Left cardiac atrium (tissue), 4 donors: ENCODE results near the gene SECTM1. TPM values are rescaled to one million over a fixed set of nuclear protein-coding genes. Genes with fewer than 3 reads are reported as not detected.

Source experiments
- ATAC-seq, 2 donors: fragments of 200-7000 bp; cut with Tn5 transposase; one replicate each; pipeline ENCODE4 v1.9.1; 2020; ENCODE audit warnings: mild to moderate bottlenecking in 2 of 2, moderate library complexity in 2 of 2
- DNase-seq: peaks from one replicate; pipeline ENCODE4 v3.0.0-alpha.2; 2020
- intact Hi-C, 2 donors: fragments of 100-400 bp; cut with DNase I; formaldehyde crosslinking; loops; one replicate each; pipeline versions ENCODE4 v1.14.1 to v1.15.1; 2022 to 2023
- total RNA-seq, 2 donors: library from RNA; stranded (reverse); fragmentation: NEBNext Ultra II Directional; extraction: Animal tissue kit (Norgen Biotek cat#: 25700); gene quantifications; one replicate each; pipeline ENCODE4 v1.2.1, GENCODE V29; 2021
- donor health status: DM: no; HTN: yes; CAD: no.
- donor health status: DM: no; HTN: yes; CAD: no; lungs with severe emphysema.
- donor health status: DM: yes; HTN: yes; CAD: no.
- donor health status: Dilated cardiomyopathy.

Gene SECTM1
- total RNA-seq, 2 donors from 2014 or later: 6.6 to 12.6 TPM

GRCh38 chr17:82309656-82310570 lies 23.7 kb downstream of the SECTM1 start:
- intact Hi-C loops: no loop called here
- no peak for DNase-seq
- no peak for ATAC-seq

GRCh38 chr17:82305727-82306300 lies 27.8 kb downstream of the SECTM1 start:
- ATAC-seq: no peak

DNA sequence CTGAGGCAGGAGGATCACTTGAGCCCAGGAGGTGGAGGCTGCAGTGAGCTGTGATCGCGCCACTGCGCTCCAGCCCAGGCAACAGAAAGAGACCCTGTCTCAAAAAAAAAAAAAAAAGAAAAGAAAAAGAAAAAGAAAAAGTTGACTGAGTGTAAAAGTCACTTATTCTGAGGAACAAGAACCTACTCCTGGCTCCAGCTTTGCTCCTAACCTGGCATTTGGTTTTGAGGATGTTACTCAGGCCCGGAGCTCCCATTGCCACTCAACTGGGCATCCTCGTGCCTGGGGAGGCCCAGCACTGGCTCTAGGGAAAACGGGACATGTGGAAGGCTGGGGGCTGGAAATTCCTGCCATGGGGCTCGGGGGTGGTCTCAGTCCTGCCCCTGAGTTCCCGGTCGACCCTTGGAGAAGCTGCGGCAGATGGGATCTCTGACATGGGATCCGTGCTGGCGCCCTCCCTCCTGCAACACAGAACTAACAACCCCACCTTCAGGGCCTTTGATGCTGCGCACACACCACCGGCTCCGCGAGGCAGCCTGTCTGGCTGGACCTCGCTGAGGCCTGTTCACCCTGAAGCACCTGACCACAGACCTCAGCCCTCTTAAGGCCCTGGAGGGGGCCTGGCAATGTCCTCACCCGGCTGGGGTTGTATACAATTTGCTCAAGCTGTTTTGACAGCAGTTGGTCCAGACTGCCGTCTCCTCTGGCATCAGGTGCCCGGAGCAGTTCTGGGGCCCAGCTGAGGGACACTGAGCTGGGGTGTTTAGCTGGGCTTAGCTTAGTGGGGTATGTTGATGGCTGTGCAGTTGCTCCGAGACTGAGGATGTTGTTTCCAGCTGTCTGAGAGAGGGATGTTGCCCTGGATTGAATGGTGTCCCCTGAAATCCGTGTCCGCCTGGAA lies 28.5 kb downstream of the SECTM1 start:
- DNase-seq (no peak), ATAC-seq (no peak)
- intact Hi-C loops: no loop called here

More at GRCh38 chr17:82305727-82306300, 27.8 kb downstream of the SECTM1 start:
- intact Hi-C loops: no loop called here
- no peak for DNase-seq

GRCh38 chr17:82303944-82304808 lies 29.4 kb downstream of the SECTM1 start:
- ATAC-seq (peak; percentile 10 to 23), DNase-seq (no peak)
- intact Hi-C loops: no loop called here

GRCh38 chr17:82302991-82303943 lies 30.3 kb downstream of the SECTM1 start:
- DNase-seq (no peak), ATAC-seq (no peak)
- intact Hi-C loops: no loop called here

- ATAC-seq (no peak), DNase-seq (no peak)
- intact Hi-C loops: no loop called here
Measured at GRCh38 chr17:82302568-82302963, 31.0 kb downstream of the SECTM1 start.

DNA sequence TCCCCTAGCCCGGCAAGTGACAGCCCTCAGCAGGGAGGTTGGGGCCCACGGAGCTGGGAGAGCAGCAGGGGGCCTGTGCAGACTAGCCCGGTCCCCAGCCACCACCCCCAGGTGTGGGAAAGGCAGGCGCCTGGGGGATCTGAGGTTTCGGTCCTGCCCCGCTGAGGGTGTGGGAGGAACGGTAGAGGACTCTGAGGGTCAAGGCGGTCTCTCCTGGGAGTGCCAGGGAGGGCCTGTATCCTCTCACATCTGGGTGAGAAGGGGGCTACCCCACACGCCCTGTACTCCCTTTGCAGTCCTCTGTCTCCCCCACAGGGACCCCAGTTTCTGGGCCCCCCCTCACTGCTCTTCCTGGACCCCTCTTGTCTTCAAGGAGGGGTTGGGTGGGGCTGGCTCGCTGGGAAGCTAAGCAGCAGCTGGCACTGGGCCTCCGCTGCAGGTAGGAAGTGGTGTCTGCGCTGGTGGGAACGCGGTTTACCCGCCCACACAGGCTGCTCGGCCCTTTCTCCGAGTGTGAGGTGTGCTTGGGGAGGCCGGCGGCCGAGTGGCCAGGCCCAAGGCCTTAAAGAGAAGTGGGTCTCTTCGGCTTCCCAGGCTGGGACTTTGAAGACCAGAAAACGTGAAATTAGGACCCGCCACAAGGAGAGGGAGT lies 31.5 kb downstream of the SECTM1 start:
- no peak for DNase-seq
- ATAC-seq: no peak
- intact Hi-C loops: no loop called here

GRCh38 chr17:82301300-82301915 lies 32.2 kb downstream of the SECTM1 start:
- DNase-seq (no peak), ATAC-seq (no peak)
- intact Hi-C loops: no loop called here

GRCh38 chr17:82300707-82301270 lies 32.8 kb downstream of the SECTM1 start:
- intact Hi-C loops: no loop called here
- peak; percentile 75 for DNase-seq
- ATAC-seq: no peak

DNA sequence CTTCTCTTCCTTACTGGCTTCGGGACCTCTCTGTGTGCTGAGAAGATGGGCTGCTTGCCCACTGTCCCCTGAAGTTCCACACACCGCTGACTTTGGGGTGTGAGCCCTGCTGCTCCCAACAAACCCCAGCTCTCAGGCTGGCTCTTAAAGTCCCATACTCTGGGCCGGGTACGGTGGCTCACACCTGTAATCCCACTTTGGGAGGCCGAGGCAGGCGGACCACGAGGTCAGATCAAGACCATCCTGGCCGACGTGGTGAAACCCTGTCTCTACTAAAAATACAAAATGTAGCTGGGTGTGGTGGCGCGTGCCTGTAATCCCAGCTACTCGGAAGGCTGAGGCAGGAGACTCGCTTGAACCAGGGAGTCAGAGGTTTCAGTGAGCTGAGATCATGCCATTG lies 33.3 kb downstream of the SECTM1 start:
- ATAC-seq (no peak), DNase-seq (no peak)
- intact Hi-C loops: no loop called here

- no peak for DNase-seq
- intact Hi-C loops: loop anchor here in 1 of 2 donors (10.0 kb wide), 1 partner anchor 55 kb away; no protein-coding TSS in a partner anchor
- no peak for ATAC-seq
Measured at GRCh38 chr17:82299452-82299851, 34.1 kb downstream of the SECTM1 start.

GRCh38 chr17:82298538-82299421 lies 34.8 kb downstream of the SECTM1 start:
- no peak for DNase-seq
- ATAC-seq: no peak
- intact Hi-C loops: loop anchor here in 1 of 2 donors (10.0 kb wide), 1 partner anchor 54 kb away; no protein-coding TSS in a partner anchor

DNA sequence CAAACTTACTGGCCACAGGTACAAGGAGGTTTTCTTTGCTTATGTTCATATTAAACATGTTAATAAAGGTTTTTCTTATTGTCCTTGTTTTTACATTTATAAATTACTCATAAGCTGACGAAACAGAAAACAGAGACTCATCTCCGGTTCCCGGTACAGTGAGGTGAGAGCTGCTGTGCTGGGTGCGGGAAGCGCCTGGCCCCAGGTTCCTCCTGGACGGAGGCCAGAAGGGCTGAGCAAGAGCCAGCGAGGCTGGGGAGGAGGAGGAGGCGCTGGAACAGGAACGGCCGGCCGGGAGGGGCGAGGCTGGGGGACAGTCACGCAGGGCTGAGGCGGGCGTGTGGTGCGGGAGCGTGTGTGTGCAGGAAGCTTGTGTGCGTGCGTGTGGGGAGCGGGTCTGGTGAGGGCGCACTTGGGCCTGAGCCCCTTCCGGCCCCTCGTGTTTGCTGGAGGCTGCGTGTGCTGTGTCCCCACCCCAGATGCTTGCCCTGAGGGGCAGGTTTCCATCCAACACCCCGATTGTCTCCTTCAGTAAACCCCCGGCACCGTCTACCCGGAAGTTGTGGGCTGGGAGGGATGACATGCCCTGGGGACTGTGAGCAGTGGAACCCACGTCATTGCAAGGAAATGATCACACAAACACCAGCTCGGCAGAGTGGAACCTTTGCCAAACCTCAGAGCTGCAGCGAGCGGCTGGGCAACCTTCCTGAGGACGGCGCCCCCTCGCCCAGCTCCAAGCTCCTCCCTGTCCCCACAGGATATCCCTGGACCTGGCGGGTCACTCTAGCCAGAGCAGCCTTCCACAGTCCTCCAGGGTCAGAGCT lies 35.6 kb downstream of the SECTM1 start:
- ATAC-seq: peak; percentile 79 to 84
- peak; percentile 92 for DNase-seq
- intact Hi-C loops: loop anchor here in 1 of 2 donors (10.0 kb wide), 1 partner anchor 53 kb away; no protein-coding TSS in a partner anchor

GRCh38 chr17:82297280-82297713 lies 36.3 kb downstream of the SECTM1 start:
- intact Hi-C loops: loop anchor here in 1 of 2 donors (10.0 kb wide), 1 partner anchor 52 kb away; no protein-coding TSS in a partner anchor
- ATAC-seq (peak; percentile 3 to 13), DNase-seq (peak; percentile 90)
